Measurements from ENCODE around the gene LSM7. TPM values are rescaled to one million over a fixed set of nuclear protein-coding genes. Genes with fewer than 3 reads are reported as not detected.

LSM7 gene
- total and polyA plus RNA-seq, 2 experiments from 2014 or later = 299 to 409 TPM

DNA sequence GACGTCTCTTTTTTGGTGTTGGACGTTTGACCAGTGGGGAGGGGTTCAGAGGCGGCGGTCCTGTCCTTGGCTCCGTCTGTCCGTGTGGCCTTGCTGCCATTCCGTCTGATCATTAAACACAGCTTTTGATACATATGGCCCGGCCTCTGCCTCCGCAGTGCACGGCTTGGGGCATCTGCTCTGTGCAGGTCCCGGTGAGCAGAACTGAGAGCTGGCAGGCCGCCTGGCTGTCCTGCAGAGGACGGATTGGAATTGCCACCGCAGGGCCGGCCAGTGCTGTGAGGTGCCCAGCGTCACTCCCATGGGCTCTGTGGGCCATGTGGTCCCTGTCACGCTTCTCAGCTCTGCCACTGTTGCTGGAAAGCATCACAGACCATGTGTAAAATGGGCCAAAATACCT lies 26.3 kb upstream of the LSM7 start:
- Histone ChIP-seq H4K20me1 (replicated peaks; ENCODE audit: insufficient read depth) (no peaks in the 10 kb centered on the region), H3K4me3 (no peak overlapping the region), H3K36me3 (ENCODE audit: insufficient read depth) (no peaks in the 10 kb centered on the region), H3K4me2 (no peak overlapping the region), H3K27ac (ENCODE audit: low read depth) (no peak overlapping the region), H3K79me2 (replicated peaks; ENCODE audit: insufficient read depth) (no peaks in the 10 kb centered on the region), H3K9me2 (ENCODE audit: insufficient read depth) (no peaks in the 10 kb centered on the region), H2AFZ (no peak overlapping the region), H3K27me3 (ENCODE audit: insufficient read depth) (no peaks in the 10 kb centered on the region), H3F3A (replicated peaks; ENCODE audit: low read depth) (no peaks in the 10 kb centered on the region), H3K4me1 (ENCODE audit: insufficient read depth) (no peaks in the 10 kb centered on the region)
- peaks cover 13% of the 10 kb centered on the region for H3K27me3 Mint-ChIP-seq (ENCODE audit: insufficient read depth, low read depth, poor library complexity)
- DNase-seq (ENCODE audit: low spot score) (no peak), ATAC-seq (no peak)
- no peaks in the 10 kb centered on the region for H3K36me3 Mint-ChIP-seq (ENCODE audit: low read depth)
- no peaks in the 10 kb centered on the region for H3K4me1 Mint-ChIP-seq
- no peak overlapping the region for H3K27ac Mint-ChIP-seq
- TF ChIP-seq EZH2 (IDR thresholded peaks at IDR 0.05; ENCODE audit: low read depth, unreplicated experiment) (no peak), POLR2AphosphoS5 (IDR thresholded peaks at IDR 0.05; ENCODE audit: low read depth) (no peak), CREB1 (CRISPR knock-in tag; IDR thresholded peaks at IDR 0.05; ENCODE audit: low read depth) (no peak), STAT1 (IDR thresholded peaks at IDR 0.05; ENCODE audit: unreplicated experiment) (no peak), ZNF331 (CRISPR knock-in tag; IDR thresholded peaks at IDR 0.05; ENCODE audit: low read depth) (no peak), JUNB (IDR thresholded peaks at IDR 0.05; ENCODE audit: unreplicated experiment) (no peak), NANOG (IDR thresholded peaks at IDR 0.05; ENCODE audit: borderline replicate concordance) (no peak), EZH2phosphoT487 (IDR thresholded peaks at IDR 0.05; ENCODE audit: unreplicated experiment) (no peak), ZNF114 (CRISPR knock-in tag; IDR thresholded peaks at IDR 0.05) (no peak)
- TF ChIP-seq, protein P1, sequence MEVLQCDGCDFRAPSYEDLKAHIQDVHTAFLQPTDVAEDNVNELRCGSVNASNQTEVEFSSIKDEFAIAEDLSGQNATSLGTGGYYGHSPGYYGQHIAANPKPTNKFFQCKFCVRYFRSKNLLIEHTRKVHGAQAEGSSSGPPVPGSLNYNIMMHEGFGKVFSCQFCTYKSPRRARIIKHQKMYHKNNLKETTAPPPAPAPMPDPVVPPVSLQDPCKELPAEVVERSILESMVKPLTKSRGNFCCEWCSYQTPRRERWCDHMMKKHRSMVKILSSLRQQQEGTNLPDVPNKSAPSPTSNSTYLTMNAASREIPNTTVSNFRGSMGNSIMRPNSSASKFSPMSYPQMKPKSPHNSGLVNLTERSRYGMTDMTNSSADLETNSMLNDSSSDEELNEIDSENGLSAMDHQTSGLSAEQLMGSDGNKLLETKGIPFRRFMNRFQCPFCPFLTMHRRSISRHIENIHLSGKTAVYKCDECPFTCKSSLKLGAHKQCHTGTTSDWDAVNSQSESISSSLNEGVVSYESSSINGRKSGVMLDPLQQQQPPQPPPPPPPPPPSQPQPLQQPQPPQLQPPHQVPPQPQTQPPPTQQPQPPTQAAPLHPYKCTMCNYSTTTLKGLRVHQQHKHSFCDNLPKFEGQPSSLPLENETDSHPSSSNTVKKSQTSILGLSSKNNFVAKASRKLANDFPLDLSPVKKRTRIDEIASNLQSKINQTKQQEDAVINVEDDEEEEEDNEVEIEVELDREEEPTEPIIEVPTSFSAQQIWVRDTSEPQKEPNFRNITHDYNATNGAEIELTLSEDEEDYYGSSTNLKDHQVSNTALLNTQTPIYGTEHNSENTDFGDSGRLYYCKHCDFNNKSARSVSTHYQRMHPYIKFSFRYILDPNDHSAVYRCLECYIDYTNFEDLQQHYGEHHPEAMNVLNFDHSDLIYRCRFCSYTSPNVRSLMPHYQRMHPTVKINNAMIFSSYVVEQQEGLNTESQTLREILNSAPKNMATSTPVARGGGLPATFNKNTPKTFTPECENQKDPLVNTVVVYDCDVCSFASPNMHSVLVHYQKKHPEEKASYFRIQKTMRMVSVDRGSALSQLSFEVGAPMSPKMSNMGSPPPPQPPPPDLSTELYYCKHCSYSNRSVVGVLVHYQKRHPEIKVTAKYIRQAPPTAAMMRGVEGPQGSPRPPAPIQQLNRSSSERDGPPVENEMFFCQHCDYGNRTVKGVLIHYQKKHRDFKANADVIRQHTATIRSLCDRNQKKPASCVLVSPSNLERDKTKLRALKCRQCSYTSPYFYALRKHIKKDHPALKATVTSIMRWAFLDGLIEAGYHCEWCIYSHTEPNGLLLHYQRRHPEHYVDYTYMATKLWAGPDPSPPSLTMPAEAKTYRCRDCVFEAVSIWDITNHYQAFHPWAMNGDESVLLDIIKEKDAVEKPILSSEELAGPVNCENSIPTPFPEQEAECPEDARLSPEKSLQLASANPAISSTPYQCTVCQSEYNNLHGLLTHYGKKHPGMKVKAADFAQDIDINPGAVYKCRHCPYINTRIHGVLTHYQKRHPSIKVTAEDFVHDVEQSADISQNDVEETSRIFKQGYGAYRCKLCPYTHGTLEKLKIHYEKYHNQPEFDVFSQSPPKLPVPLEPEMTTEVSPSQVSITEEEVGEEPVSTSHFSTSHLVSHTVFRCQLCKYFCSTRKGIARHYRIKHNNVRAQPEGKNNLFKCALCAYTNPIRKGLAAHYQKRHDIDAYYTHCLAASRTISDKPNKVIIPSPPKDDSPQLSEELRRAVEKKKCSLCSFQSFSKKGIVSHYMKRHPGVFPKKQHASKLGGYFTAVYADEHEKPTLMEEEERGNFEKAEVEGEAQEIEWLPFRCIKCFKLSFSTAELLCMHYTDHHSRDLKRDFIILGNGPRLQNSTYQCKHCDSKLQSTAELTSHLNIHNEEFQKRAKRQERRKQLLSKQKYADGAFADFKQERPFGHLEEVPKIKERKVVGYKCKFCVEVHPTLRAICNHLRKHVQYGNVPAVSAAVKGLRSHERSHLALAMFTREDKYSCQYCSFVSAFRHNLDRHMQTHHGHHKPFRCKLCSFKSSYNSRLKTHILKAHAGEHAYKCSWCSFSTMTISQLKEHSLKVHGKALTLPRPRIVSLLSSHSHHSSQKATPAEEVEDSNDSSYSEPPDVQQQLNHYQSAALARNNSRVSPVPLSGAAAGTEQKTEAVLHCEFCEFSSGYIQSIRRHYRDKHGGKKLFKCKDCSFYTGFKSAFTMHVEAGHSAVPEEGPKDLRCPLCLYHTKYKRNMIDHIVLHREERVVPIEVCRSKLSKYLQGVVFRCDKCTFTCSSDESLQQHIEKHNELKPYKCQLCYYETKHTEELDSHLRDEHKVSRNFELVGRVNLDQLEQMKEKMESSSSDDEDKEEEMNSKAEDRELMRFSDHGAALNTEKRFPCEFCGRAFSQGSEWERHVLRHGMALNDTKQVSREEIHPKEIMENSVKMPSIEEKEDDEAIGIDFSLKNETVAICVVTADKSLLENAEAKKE (CRISPR knock-in tag; IDR thresholded peaks at IDR 0.05) = no peak
- TF ChIP-seq, protein P2, sequence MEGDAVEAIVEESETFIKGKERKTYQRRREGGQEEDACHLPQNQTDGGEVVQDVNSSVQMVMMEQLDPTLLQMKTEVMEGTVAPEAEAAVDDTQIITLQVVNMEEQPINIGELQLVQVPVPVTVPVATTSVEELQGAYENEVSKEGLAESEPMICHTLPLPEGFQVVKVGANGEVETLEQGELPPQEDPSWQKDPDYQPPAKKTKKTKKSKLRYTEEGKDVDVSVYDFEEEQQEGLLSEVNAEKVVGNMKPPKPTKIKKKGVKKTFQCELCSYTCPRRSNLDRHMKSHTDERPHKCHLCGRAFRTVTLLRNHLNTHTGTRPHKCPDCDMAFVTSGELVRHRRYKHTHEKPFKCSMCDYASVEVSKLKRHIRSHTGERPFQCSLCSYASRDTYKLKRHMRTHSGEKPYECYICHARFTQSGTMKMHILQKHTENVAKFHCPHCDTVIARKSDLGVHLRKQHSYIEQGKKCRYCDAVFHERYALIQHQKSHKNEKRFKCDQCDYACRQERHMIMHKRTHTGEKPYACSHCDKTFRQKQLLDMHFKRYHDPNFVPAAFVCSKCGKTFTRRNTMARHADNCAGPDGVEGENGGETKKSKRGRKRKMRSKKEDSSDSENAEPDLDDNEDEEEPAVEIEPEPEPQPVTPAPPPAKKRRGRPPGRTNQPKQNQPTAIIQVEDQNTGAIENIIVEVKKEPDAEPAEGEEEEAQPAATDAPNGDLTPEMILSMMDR (conservative IDR thresholded peaks at IDR 0.05; ENCODE audit: low read depth in 2 of 2) = no peak
- TF ChIP-seq, protein P3, sequence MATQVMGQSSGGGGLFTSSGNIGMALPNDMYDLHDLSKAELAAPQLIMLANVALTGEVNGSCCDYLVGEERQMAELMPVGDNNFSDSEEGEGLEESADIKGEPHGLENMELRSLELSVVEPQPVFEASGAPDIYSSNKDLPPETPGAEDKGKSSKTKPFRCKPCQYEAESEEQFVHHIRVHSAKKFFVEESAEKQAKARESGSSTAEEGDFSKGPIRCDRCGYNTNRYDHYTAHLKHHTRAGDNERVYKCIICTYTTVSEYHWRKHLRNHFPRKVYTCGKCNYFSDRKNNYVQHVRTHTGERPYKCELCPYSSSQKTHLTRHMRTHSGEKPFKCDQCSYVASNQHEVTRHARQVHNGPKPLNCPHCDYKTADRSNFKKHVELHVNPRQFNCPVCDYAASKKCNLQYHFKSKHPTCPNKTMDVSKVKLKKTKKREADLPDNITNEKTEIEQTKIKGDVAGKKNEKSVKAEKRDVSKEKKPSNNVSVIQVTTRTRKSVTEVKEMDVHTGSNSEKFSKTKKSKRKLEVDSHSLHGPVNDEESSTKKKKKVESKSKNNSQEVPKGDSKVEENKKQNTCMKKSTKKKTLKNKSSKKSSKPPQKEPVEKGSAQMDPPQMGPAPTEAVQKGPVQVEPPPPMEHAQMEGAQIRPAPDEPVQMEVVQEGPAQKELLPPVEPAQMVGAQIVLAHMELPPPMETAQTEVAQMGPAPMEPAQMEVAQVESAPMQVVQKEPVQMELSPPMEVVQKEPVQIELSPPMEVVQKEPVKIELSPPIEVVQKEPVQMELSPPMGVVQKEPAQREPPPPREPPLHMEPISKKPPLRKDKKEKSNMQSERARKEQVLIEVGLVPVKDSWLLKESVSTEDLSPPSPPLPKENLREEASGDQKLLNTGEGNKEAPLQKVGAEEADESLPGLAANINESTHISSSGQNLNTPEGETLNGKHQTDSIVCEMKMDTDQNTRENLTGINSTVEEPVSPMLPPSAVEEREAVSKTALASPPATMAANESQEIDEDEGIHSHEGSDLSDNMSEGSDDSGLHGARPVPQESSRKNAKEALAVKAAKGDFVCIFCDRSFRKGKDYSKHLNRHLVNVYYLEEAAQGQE (IDR thresholded peaks at IDR 0.05; ENCODE audit: unreplicated experiment) = no peak
- TF ChIP-seq, protein P4, sequence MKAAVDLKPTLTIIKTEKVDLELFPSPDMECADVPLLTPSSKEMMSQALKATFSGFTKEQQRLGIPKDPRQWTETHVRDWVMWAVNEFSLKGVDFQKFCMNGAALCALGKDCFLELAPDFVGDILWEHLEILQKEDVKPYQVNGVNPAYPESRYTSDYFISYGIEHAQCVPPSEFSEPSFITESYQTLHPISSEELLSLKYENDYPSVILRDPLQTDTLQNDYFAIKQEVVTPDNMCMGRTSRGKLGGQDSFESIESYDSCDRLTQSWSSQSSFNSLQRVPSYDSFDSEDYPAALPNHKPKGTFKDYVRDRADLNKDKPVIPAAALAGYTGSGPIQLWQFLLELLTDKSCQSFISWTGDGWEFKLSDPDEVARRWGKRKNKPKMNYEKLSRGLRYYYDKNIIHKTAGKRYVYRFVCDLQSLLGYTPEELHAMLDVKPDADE (IDR thresholded peaks at IDR 0.05) = no peak
- no peaks in the 10 kb centered on the region; the same call in 2 of the 3 replicates for H3K9me3 Mint-ChIP-seq
- no peak overlapping the region for H3K4me3 Mint-ChIP-seq

All from GM23338 (cell line).